T-helper 1 cell treated with Interleukin-12 subunit alpha and Interleukin-12 subunit beta and Interleukin-4 antibody, amounts not matched to agents 30 μg/mL and 1 μg/mL, for 36 hours (primary cell): ENCODE measurements around the gene ING2.

ENCODE experiments used
- H3K27ac Mint-ChIP-seq: one replicate; pipeline ENCODE4 v1.8.0; 2021; ENCODE audit warnings: mild to moderate bottlenecking, mixed read lengths
- H3K27me3 Mint-ChIP-seq: one replicate; pipeline ENCODE4 v1.8.0; 2021; ENCODE audit warnings: low read depth, mixed read lengths
- H3K36me3 Mint-ChIP-seq: one replicate; pipeline ENCODE4 v1.8.0; 2021; ENCODE audit warnings: low read depth, mixed read lengths
- H3K4me1 Mint-ChIP-seq: one replicate; pipeline ENCODE4 v1.8.0; 2021; ENCODE audit warnings: low read depth, mixed read lengths
- H3K4me3 Mint-ChIP-seq: one replicate; pipeline ENCODE4 v1.8.0; 2021; ENCODE audit warnings: mild to moderate bottlenecking, moderate library complexity, mixed read lengths
- H3K9me3 Mint-ChIP-seq: one replicate; pipeline ENCODE4 v1.8.0; 2021; ENCODE audit warnings: mixed read lengths

ING2 gene

DNA sequence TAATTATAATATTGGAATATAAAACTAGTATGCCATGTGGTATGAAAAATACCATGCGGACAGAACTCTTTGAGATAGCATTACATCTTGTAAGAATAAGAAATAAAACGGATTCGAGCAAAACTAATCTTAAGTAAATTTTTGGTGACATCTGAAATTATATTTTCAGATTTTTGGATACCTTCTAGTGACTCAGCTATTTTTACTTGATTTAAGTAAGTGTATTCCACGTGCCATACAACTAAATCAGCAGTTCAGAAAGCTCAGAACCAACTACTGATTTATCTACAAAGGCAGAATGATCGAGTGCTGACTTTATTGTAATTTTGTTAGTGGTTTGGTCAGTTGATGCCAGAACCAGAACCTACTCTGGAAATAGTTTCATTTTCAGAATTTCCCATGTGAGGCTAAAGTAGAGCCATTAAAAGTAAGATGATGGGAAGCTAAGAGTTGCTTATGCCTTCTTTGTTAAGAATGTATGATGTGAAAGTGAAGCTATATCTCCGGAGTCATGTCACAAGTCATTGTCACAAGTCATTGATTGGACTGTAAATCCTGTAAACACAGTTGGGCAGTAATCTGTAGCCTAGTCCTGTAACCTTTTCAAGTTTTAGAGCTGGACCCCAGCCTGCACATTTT is 4.0 kb downstream of the ING2 start:
- no peaks in the 10 kb centered on the region for H3K9me3 Mint-ChIP-seq
- H3K4me1 Mint-ChIP-seq = peaks cover 16% of the 10 kb centered on the region
- H3K36me3 Mint-ChIP-seq = peaks cover 16% of the 10 kb centered on the region
- H3K27me3 Mint-ChIP-seq = no peaks in the 10 kb centered on the region
- H3K27ac Mint-ChIP-seq = no peak overlapping the region
- no peak overlapping the region for H3K4me3 Mint-ChIP-seq

DNA sequence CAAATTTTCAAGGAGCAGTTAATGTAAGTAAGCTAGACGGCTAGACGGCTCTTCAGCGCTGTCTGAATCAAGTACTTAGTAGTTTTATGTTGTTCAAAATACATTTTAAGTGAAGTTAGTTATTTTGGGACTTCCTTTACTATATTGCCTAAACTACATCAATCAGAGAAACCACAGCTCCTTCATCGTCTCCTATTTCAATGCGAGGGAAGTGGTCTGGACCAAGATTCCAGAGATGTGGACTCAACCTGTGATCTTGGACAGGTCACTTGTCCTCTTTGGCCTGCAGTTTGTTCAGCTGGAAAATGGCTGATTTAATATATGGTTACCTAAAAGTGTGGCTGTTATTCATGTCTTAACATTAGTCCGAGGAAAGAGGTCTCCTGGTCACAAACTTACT is 10.6 kb downstream of the ING2 start:
- H3K27ac Mint-ChIP-seq = no peak overlapping the region
- peaks cover 12% of the 10 kb centered on the region for H3K36me3 Mint-ChIP-seq
- no peaks in the 10 kb centered on the region for H3K9me3 Mint-ChIP-seq
- peaks cover 6% of the 10 kb centered on the region for H3K4me1 Mint-ChIP-seq
- H3K27me3 Mint-ChIP-seq = peaks cover 6% of the 10 kb centered on the region
- no peak overlapping the region for H3K4me3 Mint-ChIP-seq

DNA sequence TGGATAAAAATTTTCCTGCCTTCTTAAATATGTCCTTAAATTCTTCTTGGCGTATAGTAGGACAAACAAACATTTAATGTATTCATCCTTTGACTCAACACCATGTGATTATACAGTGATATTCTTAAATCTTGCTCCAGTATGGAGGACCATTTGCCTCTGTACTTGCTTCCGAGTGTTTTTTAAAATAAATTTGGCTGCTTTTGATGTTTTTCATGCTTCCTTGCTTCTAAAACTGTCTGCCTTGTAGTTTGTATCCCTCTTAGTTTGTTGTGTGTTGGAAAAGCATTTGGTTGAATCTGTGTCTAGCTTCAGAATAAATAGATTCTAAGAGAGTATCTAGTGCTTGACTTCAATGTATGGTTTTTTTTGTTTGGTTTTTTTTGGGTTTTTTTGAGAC is 12.3 kb downstream of the ING2 start:
- Mint-ChIP-seq H3K4me1 (no peaks in the 10 kb centered on the region), H3K27ac (no peak overlapping the region), H3K27me3 (peaks cover 11% of the 10 kb centered on the region), H3K9me3 (no peaks in the 10 kb centered on the region), H3K36me3 (peaks cover 1% of the 10 kb centered on the region), H3K4me3 (no peak overlapping the region)

DNA sequence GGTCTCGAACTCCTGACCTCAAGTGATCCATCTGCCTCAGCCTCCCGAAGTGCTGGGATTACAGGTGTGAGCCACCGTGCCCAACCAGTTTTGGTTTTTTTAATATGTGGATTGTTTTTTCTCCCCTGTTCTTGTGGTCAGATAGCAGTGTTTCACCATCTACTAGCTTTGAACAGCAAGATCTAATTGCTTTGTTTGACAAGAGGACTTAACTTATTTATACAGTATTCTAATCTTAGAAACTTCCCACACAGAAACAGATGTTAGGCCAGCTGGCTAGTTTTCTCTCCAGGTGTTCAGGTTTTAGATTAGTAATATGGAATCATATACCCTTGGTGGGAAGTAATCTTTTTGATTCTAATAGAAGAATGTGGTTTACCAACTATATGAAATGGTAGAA is 12.9 kb downstream of the ING2 start:
- Mint-ChIP-seq H3K27me3 (peaks cover 11% of the 10 kb centered on the region), H3K27ac (no peak overlapping the region), H3K4me1 (no peaks in the 10 kb centered on the region), H3K36me3 (no peaks in the 10 kb centered on the region), H3K4me3 (no peak overlapping the region), H3K9me3 (no peaks in the 10 kb centered on the region)

DNA sequence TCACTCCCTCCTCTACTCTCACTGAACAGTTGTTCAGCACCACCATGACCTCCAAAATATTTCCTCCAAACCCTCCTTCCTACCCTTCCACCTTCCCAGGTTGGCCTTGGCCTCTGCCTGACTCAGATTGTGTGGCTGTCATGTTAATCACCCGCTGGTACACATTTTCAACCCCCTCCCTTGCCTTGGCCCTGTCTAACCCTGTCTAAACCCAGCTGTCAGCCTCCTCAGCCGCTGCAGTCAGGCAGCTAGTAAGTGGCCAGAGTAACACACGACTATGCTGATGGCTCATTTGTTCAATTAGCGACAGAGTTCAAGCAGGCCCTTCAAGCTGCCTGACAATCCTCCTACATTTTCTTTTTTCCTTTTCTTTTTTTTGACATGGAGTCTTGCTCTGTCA is 18.0 kb downstream of the ING2 start:
- H3K27ac Mint-ChIP-seq = no peak overlapping the region
- no peaks in the 10 kb centered on the region for H3K4me1 Mint-ChIP-seq
- no peaks in the 10 kb centered on the region for H3K36me3 Mint-ChIP-seq
- peaks cover 11% of the 10 kb centered on the region for H3K27me3 Mint-ChIP-seq
- H3K4me3 Mint-ChIP-seq = no peak overlapping the region
- no peaks in the 10 kb centered on the region for H3K9me3 Mint-ChIP-seq

DNA sequence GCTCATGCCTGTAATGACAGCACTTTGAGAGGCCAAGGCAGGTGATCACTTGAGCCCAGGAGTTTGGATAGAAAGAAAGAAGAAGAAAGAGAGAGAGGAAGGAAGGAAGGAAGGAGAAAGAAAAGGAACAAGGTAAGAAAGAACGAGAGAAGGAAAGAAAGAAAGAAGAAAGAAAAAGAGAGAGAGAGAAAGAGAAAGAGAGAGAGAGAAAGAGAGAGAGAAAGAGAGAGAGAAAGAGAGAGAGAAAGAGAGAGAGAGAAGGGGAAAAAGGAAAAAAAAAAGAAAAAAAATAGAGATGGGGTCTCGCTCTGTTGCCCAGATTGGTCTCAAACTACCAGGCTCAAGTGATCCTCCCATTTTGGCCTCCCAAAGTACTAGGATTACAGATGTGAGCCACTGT is 22.5 kb downstream of the ING2 start:
- no peaks in the 10 kb centered on the region for H3K4me1 Mint-ChIP-seq
- H3K9me3 Mint-ChIP-seq = no peaks in the 10 kb centered on the region
- H3K36me3 Mint-ChIP-seq = no peaks in the 10 kb centered on the region
- no peak overlapping the region for H3K27ac Mint-ChIP-seq
- H3K27me3 Mint-ChIP-seq = peaks cover 14% of the 10 kb centered on the region
- no peak overlapping the region for H3K4me3 Mint-ChIP-seq

DNA sequence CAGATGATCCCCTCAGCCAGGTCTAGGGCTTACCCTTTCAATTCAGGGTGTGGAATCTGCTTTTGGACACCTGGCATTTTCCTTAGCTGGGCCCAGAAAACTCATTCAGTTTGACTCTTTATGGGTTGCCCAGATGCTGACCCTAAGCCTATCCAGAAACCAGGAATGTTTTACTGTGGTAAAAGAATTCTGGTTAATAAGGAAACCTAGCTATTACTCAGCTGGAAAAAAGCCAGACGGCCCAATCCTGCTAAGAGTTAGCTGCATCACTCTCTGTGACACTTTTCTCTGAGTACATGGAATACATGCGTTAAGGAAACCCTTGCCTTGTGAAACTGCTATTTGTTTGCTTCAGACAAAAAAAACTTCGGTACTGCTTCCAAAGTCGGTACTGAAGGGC is 28.0 kb downstream of the ING2 start:
- Mint-ChIP-seq H3K36me3 (no peaks in the 10 kb centered on the region), H3K4me1 (no peaks in the 10 kb centered on the region), H3K27ac (no peak overlapping the region), H3K4me3 (no peak overlapping the region), H3K27me3 (peaks cover 14% of the 10 kb centered on the region), H3K9me3 (no peaks in the 10 kb centered on the region)

DNA sequence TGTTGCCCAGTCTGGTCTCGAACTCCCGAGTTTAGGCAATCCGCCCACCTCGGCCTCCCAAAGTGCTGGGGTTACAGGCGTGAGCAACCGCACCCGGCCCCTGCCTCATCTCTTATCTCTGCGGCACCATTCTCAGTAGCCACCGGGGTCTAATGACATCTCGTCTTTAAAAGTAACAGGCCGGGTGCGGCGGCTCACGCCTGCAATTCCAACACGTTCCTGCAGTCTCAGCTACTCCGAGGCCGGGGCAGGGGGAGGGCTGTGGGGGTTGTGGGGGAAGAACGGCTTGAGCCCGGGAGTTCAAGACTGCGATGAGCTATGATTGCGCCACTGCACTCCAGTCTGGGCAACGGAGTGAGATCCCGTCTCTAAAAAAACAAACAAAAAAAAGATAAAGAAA is 28.8 kb downstream of the ING2 start:
- Mint-ChIP-seq H3K27me3 (peaks cover 17% of the 10 kb centered on the region), H3K4me3 (no peak overlapping the region), H3K27ac (no peak overlapping the region), H3K9me3 (no peaks in the 10 kb centered on the region), H3K4me1 (no peaks in the 10 kb centered on the region), H3K36me3 (no peaks in the 10 kb centered on the region)

DNA sequence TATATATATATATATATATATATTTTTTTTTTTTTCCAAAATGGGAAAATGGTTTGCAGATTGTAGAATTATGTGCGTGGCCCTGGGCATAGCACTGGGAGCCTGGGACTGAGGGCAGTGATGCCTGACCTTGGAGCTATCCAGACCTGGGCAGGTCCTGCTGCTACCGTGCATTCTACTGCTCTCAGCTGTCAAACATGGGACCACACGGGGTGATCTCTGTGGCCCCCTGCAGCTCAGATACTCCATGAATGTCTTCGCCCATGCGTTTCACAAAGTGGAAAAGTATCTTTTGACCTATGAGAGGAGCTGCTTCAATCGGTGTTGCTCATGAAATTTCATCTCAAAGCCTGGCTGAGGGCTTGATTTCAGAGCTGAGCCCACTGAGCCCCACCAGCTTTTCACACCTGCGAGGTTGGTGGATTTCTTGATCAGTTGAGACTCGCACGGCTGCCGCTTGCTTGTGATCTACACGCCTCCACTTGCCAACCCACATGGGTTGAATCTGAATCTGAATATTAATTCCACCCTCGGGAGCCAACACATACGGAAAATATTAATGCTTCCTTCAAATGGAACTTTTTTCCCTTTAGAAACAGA is 35.7 kb downstream of the ING2 start:
- Mint-ChIP-seq H3K36me3 (no peaks in the 10 kb centered on the region), H3K27me3 (peaks cover 8% of the 10 kb centered on the region), H3K9me3 (no peaks in the 10 kb centered on the region), H3K27ac (no peak overlapping the region), H3K4me3 (no peak overlapping the region), H3K4me1 (no peaks in the 10 kb centered on the region)

DNA sequence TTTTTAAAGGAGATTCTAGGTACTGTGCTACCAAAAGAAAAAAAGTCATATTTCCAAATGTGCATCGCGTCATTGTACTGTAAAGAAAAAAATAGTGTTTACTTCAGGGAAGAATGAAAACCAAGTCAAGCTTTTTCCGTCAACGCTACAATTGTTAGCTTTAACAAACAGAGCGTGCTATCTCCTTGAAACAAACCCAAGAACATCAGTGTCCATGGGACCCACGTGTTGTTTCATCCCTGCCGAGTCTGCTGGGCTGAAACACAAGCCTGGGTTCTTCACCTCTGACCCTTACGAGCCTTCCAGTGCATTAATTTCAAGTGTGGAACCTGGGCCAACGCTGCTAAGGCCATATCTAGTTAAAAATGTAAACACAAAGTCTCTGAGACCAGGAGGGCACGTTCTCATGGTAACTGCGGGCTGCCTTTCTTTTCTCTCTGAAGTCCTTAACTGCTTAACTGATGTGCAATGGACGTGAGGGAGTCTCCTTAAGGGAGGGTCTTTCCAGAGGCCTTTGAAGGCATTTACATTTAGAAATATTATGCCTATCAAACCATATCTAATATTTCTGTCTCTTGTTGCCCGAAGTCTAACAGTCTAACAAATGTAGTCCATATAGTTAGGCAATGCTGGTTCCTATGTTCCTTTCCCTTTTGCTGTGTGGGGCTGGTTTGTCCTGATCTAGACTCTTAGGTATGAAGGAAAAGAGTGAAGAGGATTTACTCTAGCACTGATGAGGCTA is 36.3 kb downstream of the ING2 start:
- H3K4me3 Mint-ChIP-seq = no peak overlapping the region
- H3K36me3 Mint-ChIP-seq = no peaks in the 10 kb centered on the region
- H3K9me3 Mint-ChIP-seq = no peaks in the 10 kb centered on the region
- H3K27ac Mint-ChIP-seq = no peak overlapping the region
- H3K27me3 Mint-ChIP-seq = peaks cover 8% of the 10 kb centered on the region
- H3K4me1 Mint-ChIP-seq = no peaks in the 10 kb centered on the region

DNA sequence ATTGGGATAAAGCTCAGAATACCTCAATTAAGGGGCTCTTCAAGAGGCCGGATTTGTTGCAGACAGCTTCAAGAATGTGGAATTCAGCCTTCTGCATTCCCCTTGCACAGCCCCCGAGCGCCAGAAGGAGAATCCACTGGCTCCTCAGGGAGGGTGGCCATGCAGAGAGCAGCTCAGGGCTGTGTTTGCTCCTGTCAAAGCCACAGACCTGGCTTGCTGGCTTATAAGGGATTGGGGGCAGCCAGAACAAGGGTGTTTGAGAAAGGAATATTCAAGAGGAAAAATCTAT is 36.8 kb downstream of the ING2 start:
- no peak overlapping the region for H3K4me3 Mint-ChIP-seq
- H3K4me1 Mint-ChIP-seq = no peaks in the 10 kb centered on the region
- no peak overlapping the region for H3K27ac Mint-ChIP-seq
- H3K9me3 Mint-ChIP-seq = no peaks in the 10 kb centered on the region
- H3K27me3 Mint-ChIP-seq = peaks cover 8% of the 10 kb centered on the region
- H3K36me3 Mint-ChIP-seq = no peaks in the 10 kb centered on the region

DNA sequence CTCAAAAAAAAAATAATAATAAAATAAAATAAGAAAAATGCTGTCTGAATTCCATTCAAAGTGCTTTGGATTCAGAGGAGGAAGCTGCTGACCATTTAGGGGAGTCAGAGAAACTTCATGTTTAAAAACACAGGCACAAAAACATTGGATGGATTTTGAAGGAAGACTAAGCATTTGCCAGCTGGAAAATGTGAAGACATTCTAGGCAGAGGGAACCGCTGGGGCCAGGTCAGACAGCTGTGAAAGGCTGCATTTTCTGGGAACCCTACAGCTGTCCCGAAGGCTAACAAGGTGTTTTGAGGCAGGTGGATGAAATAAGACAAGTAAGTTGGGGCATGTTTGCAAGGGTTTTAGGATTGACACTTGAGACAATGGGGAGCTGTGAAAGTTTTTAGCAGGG is 38.6 kb downstream of the ING2 start:
- no peak overlapping the region for H3K4me3 Mint-ChIP-seq
- no peak overlapping the region for H3K27ac Mint-ChIP-seq
- peaks cover 4% of the 10 kb centered on the region for H3K27me3 Mint-ChIP-seq
- H3K9me3 Mint-ChIP-seq = no peaks in the 10 kb centered on the region
- no peaks in the 10 kb centered on the region for H3K4me1 Mint-ChIP-seq
- no peaks in the 10 kb centered on the region for H3K36me3 Mint-ChIP-seq

DNA sequence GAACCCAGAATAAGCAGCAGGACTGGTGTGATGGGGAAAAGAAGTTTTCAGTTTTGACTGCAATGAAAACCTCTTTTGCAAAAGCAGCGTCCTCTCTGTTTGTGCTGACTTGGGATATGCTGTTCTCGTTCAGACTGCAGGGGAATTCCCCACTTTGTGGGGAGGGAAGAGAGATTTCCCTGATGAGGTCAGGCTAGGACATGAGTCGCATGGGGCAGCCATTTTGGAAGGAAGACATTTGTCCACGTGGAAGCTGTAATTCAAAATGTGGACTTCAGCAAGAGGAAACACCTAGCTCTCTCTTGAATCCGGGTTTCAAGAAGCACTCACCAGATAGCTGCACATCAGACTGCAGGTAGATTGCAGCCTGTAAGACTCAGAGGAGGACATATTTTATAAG is 39.3 kb downstream of the ING2 start:
- no peaks in the 10 kb centered on the region for H3K36me3 Mint-ChIP-seq
- H3K27me3 Mint-ChIP-seq = peaks cover 4% of the 10 kb centered on the region
- H3K4me3 Mint-ChIP-seq = no peak overlapping the region
- H3K9me3 Mint-ChIP-seq = no peaks in the 10 kb centered on the region
- H3K27ac Mint-ChIP-seq = no peak overlapping the region
- no peaks in the 10 kb centered on the region for H3K4me1 Mint-ChIP-seq

DNA sequence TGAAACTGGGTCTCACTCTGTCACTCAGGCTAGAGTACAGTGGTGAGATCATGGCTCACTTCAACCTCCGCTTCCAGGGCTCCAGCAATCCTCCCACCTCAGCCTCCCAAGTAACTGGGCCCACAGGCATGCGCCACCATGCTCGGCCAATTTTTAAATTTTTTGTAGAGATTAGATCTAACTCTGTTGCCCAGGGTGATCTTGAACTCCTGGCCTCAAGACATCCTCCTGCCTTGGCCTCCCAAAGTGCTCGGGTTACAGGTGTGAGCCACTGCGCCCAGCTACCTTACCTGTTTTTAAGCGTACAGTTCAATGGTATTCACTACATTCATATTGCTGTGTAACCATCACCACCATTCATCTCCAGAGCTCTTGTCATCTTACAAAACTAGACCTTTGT is 41.5 kb downstream of the ING2 start:
- H3K9me3 Mint-ChIP-seq = no peaks in the 10 kb centered on the region
- no peaks in the 10 kb centered on the region for H3K36me3 Mint-ChIP-seq
- peaks cover 9% of the 10 kb centered on the region for H3K27me3 Mint-ChIP-seq
- H3K4me1 Mint-ChIP-seq = no peaks in the 10 kb centered on the region
- H3K4me3 Mint-ChIP-seq = no peak overlapping the region
- no peak overlapping the region for H3K27ac Mint-ChIP-seq

DNA sequence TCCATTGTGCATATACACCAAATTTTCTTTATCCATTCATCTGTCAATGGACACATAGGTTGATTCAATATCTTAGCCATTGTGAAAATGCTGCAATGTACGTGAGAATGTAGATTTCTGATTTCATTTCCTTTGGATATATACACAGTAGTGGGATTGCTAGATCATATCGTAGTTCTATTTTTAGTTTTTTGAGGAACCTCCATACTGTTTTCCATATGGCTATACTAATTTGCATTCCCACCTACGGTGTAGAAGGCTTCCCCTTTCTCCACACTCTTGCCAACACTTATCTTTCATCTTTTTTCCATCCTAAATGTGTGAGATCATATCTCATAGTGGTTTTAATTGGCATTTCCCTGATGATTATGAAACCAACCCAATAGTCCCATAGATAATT is 43.4 kb downstream of the ING2 start:
- Mint-ChIP-seq H3K36me3 (no peaks in the 10 kb centered on the region), H3K9me3 (peaks cover 4% of the 10 kb centered on the region), H3K4me1 (no peaks in the 10 kb centered on the region), H3K27ac (no peak overlapping the region), H3K27me3 (peaks cover 9% of the 10 kb centered on the region), H3K4me3 (no peak overlapping the region)
